Neural cell (in vitro differentiated cells): ENCODE results near the gene ANKS3. TPM values are rescaled to one million over a fixed set of nuclear protein-coding genes. Genes with fewer than 3 reads are reported as not detected.

ENCODE experiments used
- H2AFZ ChIP-seq: fragments of 200-600, 300-800 bp; sonication (generic), shearing (Covaris generic); 2 replicates; pipeline ENCODE4 v1.6.0; 2014; ENCODE audit warnings: low read depth, mild to moderate bottlenecking, antibody characterized with exemption, low read length, moderate library complexity
- H3F3A ChIP-seq: fragments of 200-600 bp; shearing (Covaris generic); 2 replicates; pipeline ENCODE4 v1.6.1; 2016; ENCODE audit warnings: mild to moderate bottlenecking, moderate library complexity, mixed read lengths, antibody characterized with exemption, low read length; ENCODE audit not compliant: insufficient read depth, poor library complexity, severe bottlenecking
- H3K27ac ChIP-seq: fragments of 200-600, 300-800 bp; sonication (generic), shearing (Covaris generic); 2 replicates; pipeline ENCODE4 v1.5.1; 2014; ENCODE audit warnings: mild to moderate bottlenecking, low read length, moderate library complexity
- H3K27me3 ChIP-seq: fragments of 300-800, 200-600 bp; sonication (generic), shearing (Covaris generic); 2 replicates; pipeline ENCODE4 v1.6.0; 2014; ENCODE audit warnings: mild to moderate bottlenecking, low read depth, low read length, moderate library complexity; ENCODE audit not compliant: insufficient read depth
- H3K36me3 ChIP-seq: fragments of 300-800, 200-600 bp; sonication (generic), shearing (Covaris generic); 2 replicates; pipeline ENCODE4 v1.5.1; 2014; ENCODE audit warnings: mild to moderate bottlenecking, antibody characterized with exemption, low read length, moderate library complexity; ENCODE audit not compliant: insufficient read depth
- H3K4me2 ChIP-seq: fragments of 300-800, 200-600 bp; sonication (generic), shearing (Covaris generic); 2 replicates; pipeline ENCODE4 v1.6.0; 2014; ENCODE audit warnings: mild to moderate bottlenecking, low read length
- H3K4me3 ChIP-seq: fragments of 300-800, 200-600 bp; sonication (generic), shearing (Covaris generic); 2 replicates; pipeline ENCODE4 v1.5.1; 2014; ENCODE audit warnings: mild to moderate bottlenecking, low read length, moderate library complexity
- H3K79me2 ChIP-seq: fragments of 200-600 bp; shearing (Covaris generic); replicated peaks from 2 replicates; pipeline ENCODE4 v1.6.0; 2014; ENCODE audit warnings: mild to moderate bottlenecking, low read length, moderate library complexity; ENCODE audit not compliant: insufficient read depth
- H3K9ac ChIP-seq: fragments of 300-800, 200-600 bp; sonication (generic), shearing (Covaris generic); 2 replicates; pipeline ENCODE4 v1.6.1; 2016; ENCODE audit warnings: mild to moderate bottlenecking, low read length, mixed read lengths
- H3K9me2 ChIP-seq: fragments of 200-600 bp; shearing (Covaris generic); 2 replicates; pipeline ENCODE4 v1.6.1; 2016; ENCODE audit warnings: mild to moderate bottlenecking, low read length, mixed read lengths; ENCODE audit not compliant: insufficient read depth
- H3K9me3 ChIP-seq: fragments of 200-600, 300-800 bp; sonication (generic), shearing (Covaris generic); 2 replicates; pipeline ENCODE4 v1.6.1; 2016; ENCODE audit warnings: mild to moderate bottlenecking, mixed run types, low read length, moderate library complexity, mixed read lengths
- H4K20me1 ChIP-seq: fragments of 200-600 bp; shearing (Covaris generic); 2 replicates; pipeline ENCODE4 v1.6.1; 2016; ENCODE audit warnings: mild to moderate bottlenecking, mixed run types; ENCODE audit not compliant: insufficient read depth
- CTCF ChIP-seq: fragments of 450-650 bp; IDR thresholded peaks from 2 replicates; pipeline ENCODE4 v1.5.1; 2014; ENCODE audit warnings: antibody characterized with exemption, mild to moderate bottlenecking, moderate library complexity; ENCODE audit not compliant: poor library complexity, severe bottlenecking
- EP300 ChIP-seq: fragments of 450-650 bp; conservative IDR thresholded peaks from 2 replicates; pipeline ENCODE4 v1.6.1; 2014; ENCODE audit warnings: antibody characterized with exemption, mild to moderate bottlenecking, moderate library complexity; ENCODE audit not compliant: poor library complexity, severe bottlenecking
- EZH2 ChIP-seq: fragments of 200-600, 300-800 bp; shearing (Covaris generic), sonication (generic); IDR thresholded peaks from 2 replicates; pipeline ENCODE4 v1.6.1; 2014; ENCODE audit warnings: antibody characterized with exemption, low read length, borderline replicate concordance, mild to moderate bottlenecking; ENCODE audit not compliant: insufficient read depth, poor library complexity, severe bottlenecking
- MXI1 ChIP-seq: fragments of 450-650 bp; conservative IDR thresholded peaks from 2 replicates; pipeline ENCODE4 v1.6.1; 2014; ENCODE audit warnings: antibody characterized with exemption, mild to moderate bottlenecking; ENCODE audit not compliant: poor library complexity, severe bottlenecking
- POLR2AphosphoS5 ChIP-seq: IDR thresholded peaks from 2 replicates; pipeline ENCODE4 v1.6.1; 2012
- RAD21 ChIP-seq: fragments of 450-650 bp; conservative IDR thresholded peaks from 2 replicates; pipeline ENCODE4 v1.6.1; 2014; ENCODE audit warnings: antibody characterized with exemption, mild to moderate bottlenecking, moderate library complexity
- REST ChIP-seq: IDR thresholded peaks from 2 replicates; pipeline ENCODE4 v1.6.1; 2012; ENCODE audit warnings: borderline replicate concordance
- SMC3 ChIP-seq: fragments of 450-650 bp; conservative IDR thresholded peaks from 2 replicates; pipeline ENCODE4 v1.6.1; 2014; ENCODE audit warnings: antibody characterized with exemption, mild to moderate bottlenecking, moderate library complexity; ENCODE audit not compliant: poor library complexity
- TAF1 ChIP-seq: IDR thresholded peaks from 2 replicates; pipeline ENCODE4 v1.6.1; 2012; ENCODE audit warnings: low read depth
- polyA plus RNA-seq: library from polyadenylated mRNA; depleted of rRNA; stranded (reverse); fragments of >200 nt; gene quantifications from 2 replicates; pipeline ENCODE4 v1.2.3, GENCODE V29; 2014

The ANKS3 gene
- polyA plus RNA-seq, 1 donor from 2014 or later: 53.9 TPM

- H3K9ac ChIP-seq: no peak overlapping the region
- no peak overlapping the region for H3K4me3 ChIP-seq
- no peaks in the 10 kb centered on the region for H3K9me3 ChIP-seq
- H2AFZ ChIP-seq: no peak overlapping the region
- H3K27me3 ChIP-seq: no peaks in the 10 kb centered on the region
- no peak overlapping the region for H3K27ac ChIP-seq
- H3K79me2 ChIP-seq: no peaks in the 10 kb centered on the region
- H3F3A ChIP-seq: no peaks in the 10 kb centered on the region
- H3K36me3 ChIP-seq: no peaks in the 10 kb centered on the region
- no peak overlapping the region for H3K4me2 ChIP-seq
- H3K9me2 ChIP-seq: no peaks in the 10 kb centered on the region
- TF ChIP-seq CTCF (no peak), EZH2 (no peak), TAF1 (no peak), MXI1 (no peak), REST (no peak), EP300 (no peak), SMC3 (no peak), RAD21 (no peak), POLR2AphosphoS5 (no peak)
- no peaks in the 10 kb centered on the region for H4K20me1 ChIP-seq
Observed at GRCh38 chr16:4675864-4676786, 57.9 kb downstream of the ANKS3 start.

GRCh38 chr16:4674926-4675530, 59.0 kb downstream of the ANKS3 start:
- H3K27ac ChIP-seq: no peak overlapping the region
- TF ChIP-seq MXI1: no peak
- no peak for TF ChIP-seq SMC3
- TF ChIP-seq TAF1: no peak
- no peak for TF ChIP-seq CTCF
- TF ChIP-seq POLR2AphosphoS5: no peak
- no peak for TF ChIP-seq EZH2
- TF ChIP-seq EP300: no peak
- no peak for TF ChIP-seq RAD21
- no peak for TF ChIP-seq REST
- H3K36me3 ChIP-seq: no peaks in the 10 kb centered on the region

More at GRCh38 chr16:4674926-4675530, 59.0 kb downstream of the ANKS3 start:
- H3K4me3 ChIP-seq: no peak overlapping the region
- H3K79me2 ChIP-seq: no peaks in the 10 kb centered on the region
- no peaks in the 10 kb centered on the region for H3F3A ChIP-seq
- H4K20me1 ChIP-seq: no peaks in the 10 kb centered on the region
- H3K9me2 ChIP-seq: no peaks in the 10 kb centered on the region
- no peak overlapping the region for H2AFZ ChIP-seq
- no peaks in the 10 kb centered on the region for H3K9me3 ChIP-seq
- H3K9ac ChIP-seq: no peak overlapping the region
- no peaks in the 10 kb centered on the region for H3K27me3 ChIP-seq
- H3K4me2 ChIP-seq: no peak overlapping the region
